ENCODE data around the gene GRB10. TPM values are rescaled to one million over a fixed set of nuclear protein-coding genes. Genes with fewer than 3 reads are reported as not detected.

Gene GRB10
- total and polyA plus RNA-seq, 2 of the 8 experiments (the other 6 are each of a cell fraction or from before 2014, with no cell fraction given) = 35.7 to 97.0 TPM

- no peak for TF ChIP-seq HDAC6 (IDR thresholded peaks at IDR 0.05; ENCODE audit: low read depth, low read length)
- no peak for TF ChIP-seq TBP (IDR thresholded peaks at IDR 0.05; ENCODE audit: low read depth, low read length)
These were observed 177.6 kb downstream of the GRB10 start (continued) for GRCh38 chr7:50605059-50605458.

Measured in H1 (cell line).